ENCODE results near the gene LYZL1.
"Not testable (repeated sequence)": the region's sequence is repeated elsewhere in the genome, so short reads cannot be mapped to it uniquely, and the experiment has no call there.

Gene LYZL1

GRCh38 chr10:29304995-29305335 is 16.1 kb downstream of the LYZL1 start:
- in situ Hi-C loops (cut with MboI; ENCODE audit: low sequenced_read_pairs): no loop called here

GRCh38 chr10:29306688-29307087 is 17.8 kb downstream of the LYZL1 start:
- in situ Hi-C loops (cut with MboI; ENCODE audit: low sequenced_read_pairs): no loop called here

- in situ Hi-C loops (cut with MboI; ENCODE audit: low sequenced_read_pairs): not testable (repeated sequence)
Observed at GRCh38 chr10:29308142-29308541, 19.3 kb downstream of the LYZL1 start.

GRCh38 chr10:29309465-29309864 is 20.6 kb downstream of the LYZL1 start:
- in situ Hi-C loops (cut with MboI; ENCODE audit: low sequenced_read_pairs): no loop called here

- in situ Hi-C loops (cut with MboI; ENCODE audit: low sequenced_read_pairs): not testable (repeated sequence)
Observed at GRCh38 chr10:29310463-29310862, 21.6 kb downstream of the LYZL1 start.

- in situ Hi-C loops (cut with MboI; ENCODE audit: low sequenced_read_pairs): no loop called here
Observed at GRCh38 chr10:29313071-29313470, 24.2 kb downstream of the LYZL1 start.

- in situ Hi-C loops (cut with MboI; ENCODE audit: low sequenced_read_pairs): no loop called here
Observed at GRCh38 chr10:29314726-29315125, 25.9 kb downstream of the LYZL1 start.

- in situ Hi-C loops (cut with MboI; ENCODE audit: low sequenced_read_pairs): no loop called here
Observed at GRCh38 chr10:29315814-29316213, 26.9 kb downstream of the LYZL1 start.

- in situ Hi-C loops (cut with MboI; ENCODE audit: low sequenced_read_pairs): no loop called here
Observed at GRCh38 chr10:29316308-29317026, 27.6 kb downstream of the LYZL1 start.

GRCh38 chr10:29317027-29317420 is 28.2 kb downstream of the LYZL1 start:
- in situ Hi-C loops (cut with MboI; ENCODE audit: low sequenced_read_pairs): no loop called here

- in situ Hi-C loops (cut with MboI; ENCODE audit: low sequenced_read_pairs): no loop called here
Observed at GRCh38 chr10:29317423-29318021, 28.7 kb downstream of the LYZL1 start.

GRCh38 chr10:29318141-29319071 is 29.5 kb downstream of the LYZL1 start:
- in situ Hi-C loops (cut with MboI; ENCODE audit: low sequenced_read_pairs): not testable (repeated sequence)

- in situ Hi-C loops (cut with MboI; ENCODE audit: low sequenced_read_pairs): no loop called here
Observed at GRCh38 chr10:29319205-29319781, 30.4 kb downstream of the LYZL1 start.

GRCh38 chr10:29320680-29321121 is 31.8 kb downstream of the LYZL1 start:
- in situ Hi-C loops (cut with MboI; ENCODE audit: low sequenced_read_pairs): not testable (repeated sequence)

GRCh38 chr10:29321656-29322055 is 32.8 kb downstream of the LYZL1 start:
- in situ Hi-C loops (cut with MboI; ENCODE audit: low sequenced_read_pairs): no loop called here

GRCh38 chr10:29322918-29323317 is 34.0 kb downstream of the LYZL1 start:
- in situ Hi-C loops (cut with MboI; ENCODE audit: low sequenced_read_pairs): no loop called here

- in situ Hi-C loops (cut with MboI; ENCODE audit: low sequenced_read_pairs): no loop called here
Observed at GRCh38 chr10:29323367-29323766, 34.5 kb downstream of the LYZL1 start.

GRCh38 chr10:29324220-29324841 is 35.5 kb downstream of the LYZL1 start:
- in situ Hi-C loops (cut with MboI; ENCODE audit: low sequenced_read_pairs): no loop called here

- in situ Hi-C loops (cut with MboI; ENCODE audit: low sequenced_read_pairs): no loop called here
Observed at GRCh38 chr10:29326299-29326698, 37.4 kb downstream of the LYZL1 start.

- in situ Hi-C loops (cut with MboI; ENCODE audit: low sequenced_read_pairs): no loop called here
Observed at GRCh38 chr10:29326886-29327745, 38.2 kb downstream of the LYZL1 start.
